GM04504 (cell line): Measurements from ENCODE around the gene SIGLEC11.
"Not testable (repeated sequence)": the region's sequence is repeated elsewhere in the genome, so short reads cannot be mapped to it uniquely, and the experiment has no call there.

Experiments used
- DNase-seq: peaks from one replicate; pipeline ENCODE4 v3.0.0-alpha.2; 2012; ENCODE audit warnings: low read depth

SIGLEC11 gene

GRCh38 chr19:49981603-49982593 lies 20.9 kb upstream of the SIGLEC11 start:
- DNase-seq = no peak

DNA sequence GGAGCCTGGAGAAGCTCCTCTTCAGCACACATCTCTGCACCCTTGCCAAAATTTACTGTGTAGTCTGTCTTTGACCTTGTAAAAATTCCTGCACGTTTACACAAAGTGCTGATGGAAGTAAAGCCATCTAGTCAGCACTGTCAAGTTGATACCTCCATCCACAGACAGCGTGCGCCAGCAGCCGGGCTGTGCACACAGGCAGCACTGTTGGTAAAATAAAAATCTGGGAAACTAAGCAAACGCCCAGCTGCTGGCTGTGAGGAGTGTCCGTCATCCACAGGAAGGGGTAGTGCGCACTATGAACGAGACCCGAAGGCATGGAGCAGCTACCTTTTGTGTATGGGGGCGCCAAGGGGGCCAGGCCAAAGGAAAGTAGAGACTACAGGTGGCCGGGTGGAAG lies 17.4 kb upstream of the SIGLEC11 start:
- no peak for DNase-seq

DNA sequence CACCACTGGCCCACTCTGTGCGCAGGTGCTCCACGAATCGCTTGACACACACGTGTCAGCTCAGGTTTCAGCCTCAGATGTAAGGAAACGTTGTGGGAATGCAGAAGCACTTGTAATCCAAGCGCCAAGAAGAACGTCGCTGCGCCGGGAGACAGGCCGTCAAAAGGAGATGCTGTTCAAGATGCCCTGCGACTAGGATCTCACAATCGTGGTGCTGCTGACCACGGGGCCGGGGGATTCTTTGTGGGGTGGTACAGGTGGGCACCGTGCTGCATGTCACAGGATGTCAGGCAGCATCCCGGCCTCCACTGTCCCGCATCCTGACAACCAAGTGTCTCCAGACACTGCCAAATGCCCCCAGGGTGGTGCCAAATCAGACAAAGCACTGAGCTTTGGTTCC lies 16.9 kb upstream of the SIGLEC11 start:
- no peak for DNase-seq

GRCh38 chr19:49977076-49977475 lies 16.1 kb upstream of the SIGLEC11 start:
- no peak for DNase-seq

DNA sequence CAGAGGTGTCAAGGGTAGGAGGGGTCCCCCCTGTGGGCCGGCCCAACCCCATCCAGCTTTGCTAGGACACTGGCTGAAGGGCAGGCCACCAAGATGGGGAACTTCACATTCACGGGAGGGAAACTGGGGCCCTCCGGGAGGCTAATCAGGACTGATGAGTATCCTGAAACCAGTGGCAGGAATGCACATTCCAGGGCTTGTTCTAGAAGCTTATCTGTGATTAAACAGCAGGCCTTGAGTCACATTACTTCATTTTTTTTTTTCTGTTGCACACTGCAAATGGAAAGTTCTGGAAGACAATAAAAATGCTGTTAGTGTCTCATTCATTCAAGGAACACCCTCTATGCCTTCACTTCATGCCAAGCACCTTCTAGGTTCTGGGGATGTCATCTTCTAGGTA lies 15.5 kb upstream of the SIGLEC11 start:
- DNase-seq = no peak

DNA sequence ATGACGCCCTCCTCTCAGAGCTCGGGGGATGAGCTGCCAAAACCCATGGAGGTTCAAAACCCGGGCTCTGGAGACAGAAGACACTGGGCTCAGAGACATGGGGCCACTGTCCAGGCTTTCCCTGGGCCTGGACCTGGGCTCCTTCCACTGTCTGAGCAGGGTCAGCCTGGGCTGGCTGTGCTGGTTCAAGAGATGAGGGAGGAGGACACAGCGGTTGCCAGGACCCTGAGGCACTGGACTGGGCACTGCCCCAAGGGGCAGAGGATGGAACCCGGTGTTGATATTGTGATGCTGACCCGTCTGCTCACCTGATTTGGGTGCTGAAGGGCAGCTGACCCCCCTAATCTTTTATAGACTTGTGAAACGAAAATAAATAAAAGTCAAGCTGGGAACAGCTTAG lies 14.1 kb upstream of the SIGLEC11 start:
- DNase-seq = no peak

DNA sequence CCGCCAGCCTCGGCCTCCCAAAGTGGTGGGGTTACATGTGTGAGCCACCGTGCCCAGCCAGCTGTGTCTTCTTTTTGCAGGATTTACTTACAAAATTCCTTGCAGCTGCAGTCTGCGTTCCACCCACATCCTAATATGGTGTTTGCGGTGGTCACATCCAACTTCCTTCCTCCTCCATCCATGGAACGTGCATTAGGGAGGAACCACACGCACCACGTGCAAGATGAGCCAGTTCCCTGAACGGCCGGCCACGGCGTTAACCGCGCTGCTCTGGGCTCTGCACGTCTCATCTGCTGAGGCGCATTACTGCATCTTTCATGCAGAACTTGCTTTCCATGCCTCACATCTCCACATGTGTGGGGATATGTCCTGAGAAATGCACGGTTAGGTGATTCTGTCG lies 13.0 kb upstream of the SIGLEC11 start:
- DNase-seq = no peak

DNA sequence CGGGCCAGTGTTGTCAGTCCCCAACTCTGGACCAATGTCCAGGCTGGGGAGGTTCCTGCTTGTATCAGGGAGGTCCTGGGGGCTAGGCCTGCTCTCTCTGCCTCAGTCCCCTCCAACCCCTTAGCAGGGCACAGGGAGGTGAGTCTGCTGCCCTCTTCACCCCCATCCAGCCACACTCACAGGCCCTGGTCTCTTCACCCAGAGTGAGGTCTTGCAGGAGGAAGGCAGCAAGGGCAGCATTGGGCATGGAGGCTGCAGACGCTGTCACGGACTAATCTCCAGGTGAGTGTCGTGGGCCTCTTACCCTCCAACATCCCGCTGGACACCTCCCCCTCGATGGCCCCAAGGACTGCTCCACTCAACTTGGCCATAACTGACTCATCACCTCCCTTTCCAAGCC lies 11.9 kb upstream of the SIGLEC11 start:
- DNase-seq = no peak

GRCh38 chr19:49971991-49972411 lies 11.0 kb upstream of the SIGLEC11 start:
- no peak for DNase-seq

DNA sequence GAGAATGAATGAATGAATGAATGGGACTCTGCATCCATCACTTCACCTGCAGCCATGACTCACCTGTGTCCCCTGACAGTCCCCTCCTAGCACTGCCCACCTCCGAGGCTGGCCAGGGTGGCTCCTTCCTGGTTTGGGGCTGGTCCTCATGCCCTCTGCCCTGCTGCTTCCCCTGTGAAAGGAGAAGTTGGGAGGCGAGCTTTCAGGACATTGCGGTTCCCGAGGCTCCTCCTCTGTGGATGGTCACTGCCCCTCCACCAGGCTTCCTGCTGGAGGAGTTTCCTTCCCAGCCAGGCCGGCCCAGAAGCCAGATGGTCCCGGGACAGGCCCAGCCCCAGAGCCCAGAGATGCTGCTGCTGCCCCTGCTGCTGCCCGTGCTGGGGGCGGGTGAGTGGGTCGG lies 8.4 kb upstream of the SIGLEC11 start:
- not testable (repeated sequence) for DNase-seq

GRCh38 chr19:49968279-49968922 lies 7.4 kb upstream of the SIGLEC11 start:
- DNase-seq = no peak

GRCh38 chr19:49959892-49960291 lies 1.1 kb downstream of the SIGLEC11 start:
- not testable (repeated sequence) for DNase-seq

DNA sequence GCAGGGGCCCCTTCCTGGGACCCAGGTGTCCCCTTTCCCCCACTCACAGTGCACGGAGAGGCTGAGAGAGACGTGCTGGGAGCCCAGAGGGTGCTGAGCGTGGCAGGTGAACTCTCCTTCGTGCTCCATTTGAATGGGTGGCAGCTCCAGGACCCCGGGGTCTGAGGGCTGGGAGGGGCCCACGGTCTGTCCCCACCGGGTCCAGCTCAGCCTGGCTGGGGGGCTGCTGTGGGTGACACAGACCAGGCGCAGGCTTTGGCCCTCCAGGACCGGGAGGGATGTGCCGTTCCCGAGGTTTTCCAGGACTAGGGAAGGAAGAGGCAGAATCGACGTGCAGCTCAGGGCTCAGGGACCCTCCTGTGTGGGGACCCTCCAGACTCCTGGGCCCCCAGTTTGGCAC lies 2.4 kb downstream of the SIGLEC11 start:
- DNase-seq = not testable (repeated sequence)

GRCh38 chr19:49958144-49958543 lies 2.8 kb downstream of the SIGLEC11 start:
- DNase-seq = not testable (repeated sequence)

- DNase-seq = no peak
These were observed 3.6 kb downstream of the SIGLEC11 start for GRCh38 chr19:49957262-49957915.

- no peak for DNase-seq
These were observed 4.9 kb downstream of the SIGLEC11 start for GRCh38 chr19:49956115-49956495.

DNA sequence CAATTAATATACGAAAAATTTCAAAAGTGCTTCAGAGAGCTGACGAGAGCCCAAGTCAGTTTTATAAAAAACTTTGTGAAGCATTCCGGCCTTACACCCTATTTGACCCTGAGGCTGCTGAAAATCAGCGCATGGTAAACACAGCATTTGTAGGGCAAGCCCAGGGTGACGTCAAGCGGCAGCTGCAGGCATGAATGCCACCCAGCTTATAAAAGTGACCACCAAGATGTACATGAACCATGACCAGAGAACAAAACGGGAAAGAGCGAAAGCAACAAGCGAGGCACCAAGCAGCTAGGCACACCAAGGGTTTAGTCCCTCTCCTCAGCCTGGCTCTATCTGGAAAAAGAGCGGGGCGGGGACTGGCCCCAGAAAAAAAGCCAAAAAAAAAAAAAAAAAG lies 6.0 kb downstream of the SIGLEC11 start:
- DNase-seq = no peak

- peak; percentile 9 for DNase-seq
These were observed 6.7 kb downstream of the SIGLEC11 start for GRCh38 chr19:49954092-49954829.

DNA sequence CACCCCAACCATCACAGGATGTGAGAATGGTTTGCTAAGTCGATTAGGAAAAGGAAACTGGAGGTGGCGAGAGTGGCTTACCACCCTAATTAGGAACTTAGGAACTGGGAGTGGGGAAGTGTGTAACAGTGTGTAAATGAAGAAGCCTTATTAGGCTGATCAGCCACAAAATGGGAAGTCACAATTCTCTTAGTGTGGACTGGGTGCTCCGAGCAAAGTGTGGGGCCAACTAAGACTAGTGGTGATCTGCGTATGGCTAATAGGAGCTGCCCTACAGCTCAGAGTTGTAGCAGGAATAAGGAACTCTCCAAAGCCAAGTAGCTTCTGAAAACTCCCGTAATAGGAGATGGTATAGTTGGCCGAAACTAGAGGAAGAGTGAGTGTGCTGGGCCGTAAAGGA lies 7.6 kb downstream of the SIGLEC11 start:
- DNase-seq = no peak

- no peak for DNase-seq
These were observed 8.1 kb downstream of the SIGLEC11 start for GRCh38 chr19:49952906-49953305.

- no peak for DNase-seq
These were observed 8.5 kb downstream of the SIGLEC11 start for GRCh38 chr19:49952479-49952836.

GRCh38 chr19:49951806-49952478 lies 9.0 kb downstream of the SIGLEC11 start:
- no peak for DNase-seq
